ENCODE data around the gene KRTAP13-1.
A peak's percentile ranks its signal among the peaks of the same experiment; 100 is the strongest.

Gene KRTAP13-1

DNA sequence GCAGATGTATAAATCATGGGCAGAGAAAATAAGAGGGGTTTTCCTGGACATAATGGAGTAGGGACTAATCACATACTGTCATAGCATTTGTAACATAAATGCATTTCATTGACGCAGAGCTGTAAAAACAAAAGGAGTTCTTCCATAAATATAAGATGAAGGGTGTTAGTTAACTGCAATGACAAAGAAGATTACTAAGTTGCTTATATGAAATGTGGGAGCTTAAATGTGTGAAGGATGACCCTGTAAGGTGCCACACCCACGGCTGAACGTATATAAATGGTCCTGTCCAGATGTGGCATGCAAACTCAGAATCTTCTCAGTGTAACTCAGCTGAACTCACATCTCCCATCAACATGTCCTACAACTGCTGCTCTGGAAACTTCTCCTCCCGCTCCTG is at the start of gene KRTAP13-1:
Gene KRTAP13-1, plus strand, starts transcription at position 301 of the 400 bp plus-strand sequence. Its CDS starts 56 bp downstream, at position 357.
- Mint-ChIP-seq H3K4me1 (no peaks in the 10 kb centered on the region), H3K4me3 (no peak within 1 kb of the TSS), H3K9me3 (no peaks in the 10 kb centered on the region), H3K27me3 (peaks cover 6% of the 10 kb centered on the region), H3K27ac (no peak within 1 kb of the TSS)
- no peak for ATAC-seq
- no peak for DNase-seq

- no peak within 1 kb of the TSS for H3K27ac Mint-ChIP-seq
- H3K9me3 Mint-ChIP-seq, result no peaks in the 10 kb centered on the region
- H3K27me3 Mint-ChIP-seq, result peaks cover 13% of the 10 kb centered on the region
- H3K4me3 Mint-ChIP-seq, result no peak within 1 kb of the TSS
- DNase-seq (no peak), ATAC-seq (peak; percentile 35)
- no peaks in the 10 kb centered on the region for H3K4me1 Mint-ChIP-seq
Measured at GRCh38 chr21:30348506-30348905, 47.3 kb upstream of the KRTAP13-1 start, which contains the start of gene KRTAP23-1. Gene KRTAP23-1, minus strand, starts transcription at chr21:30348606. Its CDS starts 0 bp downstream, at chr21:30348606.

GRCh38 chr21:30349572-30349971 is 46.3 kb upstream of the KRTAP13-1 start:
- H3K4me3 Mint-ChIP-seq, result no peak overlapping the region
- no peaks in the 10 kb centered on the region for H3K4me1 Mint-ChIP-seq
- no peak overlapping the region for H3K27ac Mint-ChIP-seq
- no peak for ATAC-seq
- H3K9me3 Mint-ChIP-seq, result no peaks in the 10 kb centered on the region
- H3K27me3 Mint-ChIP-seq, result peaks cover 18% of the 10 kb centered on the region
- DNase-seq, result no peak

DNA sequence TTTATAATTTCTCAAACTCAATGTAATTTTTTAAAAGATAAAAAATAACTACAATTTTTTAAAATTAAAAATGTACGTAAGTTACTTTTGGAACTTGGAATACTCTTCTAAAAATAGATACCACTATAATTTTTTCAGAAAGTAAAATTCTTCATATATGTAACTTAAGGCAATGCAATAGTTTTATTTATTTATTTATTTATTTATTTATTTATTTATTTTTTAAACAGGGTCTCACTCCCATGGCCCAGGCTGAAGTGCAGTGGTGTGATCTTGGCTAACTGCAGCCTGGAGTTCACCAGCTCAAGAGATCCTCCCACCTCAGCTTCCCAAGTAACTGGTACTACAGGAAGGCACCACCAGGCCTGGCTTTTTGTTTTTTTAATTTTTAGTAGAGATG is 44.3 kb upstream of the KRTAP13-1 start:
- Mint-ChIP-seq H3K9me3 (no peaks in the 10 kb centered on the region), H3K4me3 (no peak overlapping the region), H3K27ac (no peak overlapping the region), H3K27me3 (peaks cover 28% of the 10 kb centered on the region), H3K4me1 (no peaks in the 10 kb centered on the region)
- DNase-seq, result no peak
- no peak for ATAC-seq

DNA sequence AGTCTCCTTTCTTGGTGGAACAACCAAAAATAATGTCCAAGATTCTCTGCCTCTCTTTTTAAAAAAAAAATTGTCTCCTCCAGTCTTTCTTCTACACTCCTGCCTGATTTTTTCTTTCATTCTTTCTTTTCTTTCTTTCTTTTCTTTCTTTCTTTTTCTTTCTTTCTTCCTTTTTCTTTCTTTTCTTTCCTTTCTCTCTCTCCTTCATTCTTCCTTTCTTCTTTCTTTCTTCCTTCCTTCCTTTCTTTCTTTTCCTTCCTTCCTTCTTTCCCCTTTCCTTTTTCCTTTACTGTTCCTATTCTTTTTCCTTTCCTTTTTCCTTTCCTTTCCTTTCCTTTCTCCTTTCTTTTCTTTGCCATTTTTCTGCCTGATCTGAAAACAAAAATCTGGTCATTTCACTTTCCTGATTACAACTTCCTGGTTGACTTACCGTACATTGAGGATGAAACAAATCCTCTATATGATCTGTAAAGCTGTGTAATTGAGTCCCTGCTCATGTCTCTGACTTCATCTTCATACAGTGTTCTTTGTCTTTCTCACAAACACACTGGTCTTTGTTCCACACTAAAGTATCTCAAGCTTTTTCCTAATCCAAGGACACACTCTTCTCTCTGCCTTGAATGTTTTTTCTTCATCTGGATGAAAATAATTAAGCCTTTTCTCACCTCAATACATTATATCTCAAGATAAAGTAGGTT is 41.4 kb upstream of the KRTAP13-1 start:
- Mint-ChIP-seq H3K9me3 (no peaks in the 10 kb centered on the region), H3K4me3 (no peak overlapping the region), H3K27ac (no peak overlapping the region), H3K4me1 (no peaks in the 10 kb centered on the region), H3K27me3 (peaks cover 22% of the 10 kb centered on the region)
- ATAC-seq, result no peak
- no peak for DNase-seq

DNA sequence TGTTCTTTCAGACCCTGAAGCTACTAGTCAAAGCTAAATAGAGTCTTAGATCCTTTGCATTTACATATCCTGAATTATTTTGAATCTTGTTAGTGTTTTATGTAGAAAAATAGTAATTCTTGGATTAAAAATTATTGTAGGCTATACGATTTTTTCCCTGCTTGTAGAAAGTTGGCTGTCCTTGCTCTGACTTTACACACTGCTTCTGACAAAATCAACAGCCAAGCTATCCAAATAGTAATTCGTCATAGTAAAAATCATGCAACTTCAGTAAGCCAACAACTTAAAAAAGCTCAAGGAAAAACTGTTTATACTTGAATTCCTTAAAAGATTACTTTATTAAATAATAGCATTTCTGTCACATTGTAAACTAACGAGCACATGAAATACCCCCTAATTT is 39.9 kb upstream of the KRTAP13-1 start:
- no peaks in the 10 kb centered on the region for H3K4me1 Mint-ChIP-seq
- no peak overlapping the region for H3K27ac Mint-ChIP-seq
- no peak overlapping the region for H3K4me3 Mint-ChIP-seq
- H3K9me3 Mint-ChIP-seq, result no peaks in the 10 kb centered on the region
- ATAC-seq (no peak), DNase-seq (no peak)
- H3K27me3 Mint-ChIP-seq, result peaks cover 22% of the 10 kb centered on the region

- Mint-ChIP-seq H3K27me3 (no peaks in the 10 kb centered on the region), H3K9me3 (no peaks in the 10 kb centered on the region), H3K4me1 (no peaks in the 10 kb centered on the region), H3K4me3 (no peak within 1 kb of the TSS), H3K27ac (no peak within 1 kb of the TSS)
- DNase-seq, result no peak
- no peak for ATAC-seq
Measured at GRCh38 chr21:30372139-30372770, 23.6 kb upstream of the KRTAP13-1 start, which contains the start of gene KRTAP13-2. Gene KRTAP13-2, minus strand, starts transcription at chr21:30372271. Its CDS starts 58 bp downstream, at chr21:30372213.

- Mint-ChIP-seq H3K4me3 (no peak overlapping the region), H3K9me3 (peaks cover 0 to 12% of the 10 kb centered on the region in 2 donors), H3K27ac (no peak overlapping the region), H3K27me3 (peaks cover 23% of the 10 kb centered on the region), H3K4me1 (no peaks in the 10 kb centered on the region)
- DNase-seq (no peak), ATAC-seq (no peak)
Measured at GRCh38 chr21:30382201-30382600, 13.6 kb upstream of the KRTAP13-1 start.

GRCh38 chr21:30391492-30392025 is 4.3 kb upstream of the KRTAP13-1 start:
- DNase-seq, result no peak
- peaks cover 12% of the 10 kb centered on the region for H3K27me3 Mint-ChIP-seq
- H3K4me3 Mint-ChIP-seq, result no peak overlapping the region
- H3K4me1 Mint-ChIP-seq, result no peaks in the 10 kb centered on the region
- peaks cover 5 to 7% of the 10 kb centered on the region in 2 donors for H3K9me3 Mint-ChIP-seq
- ATAC-seq, result no peak
- H3K27ac Mint-ChIP-seq, result no peak overlapping the region

DNA sequence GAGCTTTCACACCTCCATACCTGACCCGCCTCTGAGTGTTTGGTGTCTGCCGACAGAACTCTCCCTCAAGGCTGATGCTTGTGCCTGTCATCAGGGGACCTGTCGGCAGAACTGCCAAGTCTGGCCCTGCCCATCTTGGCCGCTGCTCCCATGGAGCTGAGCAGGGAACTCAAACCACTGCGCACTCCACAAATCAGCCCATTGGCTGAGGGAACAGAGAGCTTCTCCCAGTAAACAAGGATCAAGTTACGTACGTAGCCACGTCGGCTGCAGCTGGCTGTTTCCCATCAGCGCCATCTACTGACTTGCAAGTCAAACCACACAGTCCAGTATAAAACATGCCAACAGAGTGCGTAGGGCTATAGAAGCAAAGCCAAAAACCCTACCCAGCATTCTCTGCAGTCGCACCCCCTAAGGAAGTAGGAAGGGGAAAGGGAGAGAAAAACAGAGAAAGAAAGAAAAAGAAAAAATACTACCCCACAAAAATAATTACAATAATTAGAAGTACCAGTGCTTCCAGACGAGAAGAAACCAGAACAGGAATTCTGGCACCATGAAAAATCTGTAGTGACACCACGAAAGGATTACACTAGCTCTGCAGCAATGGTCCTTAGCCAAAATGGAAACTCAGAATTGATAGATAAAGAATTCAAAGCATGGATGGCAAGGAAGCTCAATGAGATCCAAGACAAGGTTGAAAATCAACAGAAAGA is 13.1 kb downstream of the KRTAP13-1 start:
- H3K27ac Mint-ChIP-seq, result no peak overlapping the region
- DNase-seq, result no peak
- peaks cover 0 to 5% of the 10 kb centered on the region in 2 donors for H3K9me3 Mint-ChIP-seq
- ATAC-seq, result peak; percentile 46
- no peaks in the 10 kb centered on the region for H3K4me1 Mint-ChIP-seq
- H3K4me3 Mint-ChIP-seq, result no peak overlapping the region
- peaks cover 20% of the 10 kb centered on the region for H3K27me3 Mint-ChIP-seq

DNA sequence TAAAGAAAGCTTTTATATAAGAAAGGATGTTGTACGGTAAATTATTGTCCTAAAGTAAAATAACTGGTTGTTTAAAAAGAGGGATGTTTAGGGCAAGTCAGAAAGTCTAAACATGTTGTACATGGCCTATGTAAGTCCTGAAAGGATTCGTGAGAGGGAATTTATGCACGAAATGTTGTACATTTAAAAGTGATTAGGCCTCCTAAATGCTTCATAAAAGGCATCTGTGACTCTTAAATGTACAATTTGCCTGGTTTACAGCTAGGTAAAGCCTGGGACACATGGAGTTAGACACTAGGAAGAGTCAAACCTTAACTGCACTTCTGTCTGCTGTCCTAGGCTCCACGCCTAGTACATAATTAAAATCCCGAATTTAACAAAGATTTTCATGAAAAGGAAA is 20.2 kb downstream of the KRTAP13-1 start:
- Mint-ChIP-seq H3K4me1 (no peaks in the 10 kb centered on the region), H3K9me3 (no peaks in the 10 kb centered on the region), H3K27me3 (peaks cover 8% of the 10 kb centered on the region), H3K4me3 (no peak overlapping the region), H3K27ac (no peak overlapping the region)
- ATAC-seq, result no peak
- no peak for DNase-seq

- DNase-seq (no peak), ATAC-seq (no peak)
- H3K27ac Mint-ChIP-seq, result no peak within 1 kb of the TSS
- H3K4me1 Mint-ChIP-seq, result no peaks in the 10 kb centered on the region
- no peaks in the 10 kb centered on the region for H3K9me3 Mint-ChIP-seq
- no peaks in the 10 kb centered on the region for H3K27me3 Mint-ChIP-seq
- no peak within 1 kb of the TSS for H3K4me3 Mint-ChIP-seq
Measured at GRCh38 chr21:30425826-30426225, 30.0 kb downstream of the KRTAP13-1 start, which contains the start of gene KRTAP13-3. Gene KRTAP13-3, minus strand, starts transcription at chr21:30425926. Its CDS starts 14 bp downstream, at chr21:30425912.

GRCh38 chr21:30426731-30427130 is 30.9 kb downstream of the KRTAP13-1 start:
- Mint-ChIP-seq H3K4me1 (no peaks in the 10 kb centered on the region), H3K27me3 (no peaks in the 10 kb centered on the region), H3K27ac (no peak overlapping the region), H3K9me3 (no peaks in the 10 kb centered on the region), H3K4me3 (no peak overlapping the region)
- ATAC-seq (no peak), DNase-seq (no peak)

- no peaks in the 10 kb centered on the region for H3K9me3 Mint-ChIP-seq
- no peaks in the 10 kb centered on the region for H3K4me1 Mint-ChIP-seq
- H3K4me3 Mint-ChIP-seq, result no peak within 1 kb of the TSS
- DNase-seq (no peak), ATAC-seq (no peak)
- H3K27ac Mint-ChIP-seq, result no peak within 1 kb of the TSS
- no peaks in the 10 kb centered on the region for H3K27me3 Mint-ChIP-seq
Measured at GRCh38 chr21:30430170-30430655, 34.4 kb downstream of the KRTAP13-1 start, which contains the start of gene KRTAP13-4. Gene KRTAP13-4, plus strand, starts transcription at chr21:30430220. Its CDS starts 56 bp downstream, at chr21:30430276.

- Mint-ChIP-seq H3K27me3 (peaks cover 13% of the 10 kb centered on the region), H3K9me3 (no peaks in the 10 kb centered on the region), H3K4me1 (no peaks in the 10 kb centered on the region), H3K27ac (no peak overlapping the region), H3K4me3 (no peak overlapping the region)
- ATAC-seq (peak; percentile 60), DNase-seq (peak; percentile 5 to 13)
Measured at GRCh38 chr21:30434033-30434631, 38.3 kb downstream of the KRTAP13-1 start.
